PC-9 (cell line): ENCODE measurements around the gene HMG20A.

ENCODE experiments used
- CTCF ChIP-seq: fragments of 200-600 bp; sonication (generic); conservative IDR thresholded peaks from 2 replicates; pipeline ENCODE4 v1.6.1; 2017; ENCODE audit warnings: mixed run types, antibody characterized with exemption, mild to moderate bottlenecking, moderate library complexity
- EZH2 ChIP-seq: fragments of 200-600 bp; sonication (generic); IDR thresholded peaks from 2 replicates; pipeline ENCODE4 v1.8.0; 2017; ENCODE audit warnings: antibody characterized with exemption, low read depth

- no peak for TF ChIP-seq CTCF
- no peak for TF ChIP-seq EZH2
Measured at GRCh38 chr15:77454265-77454664, 33.6 kb downstream of the HMG20A start.
